ENCODE measurements around the gene CRTC3. TPM values are rescaled to one million over a fixed set of nuclear protein-coding genes. Genes with fewer than 3 reads are reported as not detected.
A peak's percentile ranks its signal among the peaks of the same experiment; 100 is the strongest.
"Not testable (repeated sequence)": the region's sequence is repeated elsewhere in the genome, so short reads cannot be mapped to it uniquely, and the experiment has no call there.

Gene CRTC3
- total RNA-seq, 2 donors from 2014 or later = 73.2 to 77.3 TPM

- Mint-ChIP-seq H3K36me3 (ENCODE audit: insufficient read depth in 2 of 2) (peaks cover 7 to 29% of the 10 kb centered on the region in 2 donors), H3K4me1 (ENCODE audit: low read depth) (peaks cover 6% of the 10 kb centered on the region), H3K9me3 (no peaks in the 10 kb centered on the region), H3K27me3 (ENCODE audit: low read depth) (no peaks in the 10 kb centered on the region), H3K27ac (no peak overlapping the region), H3K4me3 (no peak overlapping the region)
- DNase-seq (no peak), ATAC-seq (replicated peaks in 1 of 2) (no peak)
These were observed 99.5 kb downstream of the CRTC3 start for GRCh38 chr15:90629217-90629616.

DNA sequence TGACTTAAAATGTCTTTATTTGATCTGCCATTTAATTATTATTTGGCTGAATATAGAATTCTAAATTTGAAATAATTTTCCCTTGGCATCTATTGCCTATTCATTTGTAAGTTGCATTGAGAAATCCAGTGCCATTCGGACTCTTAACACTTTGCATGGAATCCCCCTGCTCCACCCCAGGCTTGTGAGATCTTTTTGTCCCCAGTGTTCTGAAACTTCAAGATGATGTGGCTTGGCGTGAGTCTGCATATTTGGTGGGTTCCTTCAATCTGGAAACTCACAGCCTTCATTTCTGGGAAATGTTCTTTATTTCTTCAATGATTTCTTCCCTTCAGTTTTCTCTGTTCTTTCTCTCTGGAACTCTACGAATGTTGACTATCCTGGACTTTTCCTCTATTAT, 103.6 kb downstream of the CRTC3 start:
- Mint-ChIP-seq H3K4me3 (no peak overlapping the region), H3K27ac (peak overlapping the region; percentile 4), H3K9me3 (no peaks in the 10 kb centered on the region), H3K4me1 (ENCODE audit: low read depth) (peaks cover 6% of the 10 kb centered on the region), H3K36me3 (ENCODE audit: insufficient read depth in 2 of 2) (peaks cover 9 to 46% of the 10 kb centered on the region in 2 donors), H3K27me3 (ENCODE audit: low read depth) (no peaks in the 10 kb centered on the region)
- ATAC-seq (replicated peaks in 1 of 2) = no peak
- DNase-seq = no peak

GRCh38 chr15:90636993-90637392, 107.3 kb downstream of the CRTC3 start:
- ATAC-seq (replicated peaks in 1 of 2); H3K4me1 Mint-ChIP-seq (ENCODE audit: low read depth); H3K4me3 Mint-ChIP-seq; H3K9me3 Mint-ChIP-seq; H3K27ac Mint-ChIP-seq; DNase-seq; H3K27me3 Mint-ChIP-seq (ENCODE audit: low read depth): not testable (repeated sequence)
- H3K36me3 Mint-ChIP-seq (ENCODE audit: insufficient read depth in 2 of 2) = peaks cover 5 to 35% of the 10 kb centered on the region in 2 donors

GRCh38 chr15:90637693-90638092, 108.0 kb downstream of the CRTC3 start:
- DNase-seq (no peak), ATAC-seq (replicated peaks in 1 of 2) (no peak)
- Mint-ChIP-seq H3K27me3 (ENCODE audit: low read depth) (no peaks in the 10 kb centered on the region), H3K4me3 (no peak overlapping the region), H3K9me3 (no peaks in the 10 kb centered on the region), H3K36me3 (ENCODE audit: insufficient read depth in 2 of 2) (peaks cover 7 to 40% of the 10 kb centered on the region in 2 donors), H3K27ac (no peak overlapping the region), H3K4me1 (ENCODE audit: low read depth) (peaks cover 6% of the 10 kb centered on the region)

DNA sequence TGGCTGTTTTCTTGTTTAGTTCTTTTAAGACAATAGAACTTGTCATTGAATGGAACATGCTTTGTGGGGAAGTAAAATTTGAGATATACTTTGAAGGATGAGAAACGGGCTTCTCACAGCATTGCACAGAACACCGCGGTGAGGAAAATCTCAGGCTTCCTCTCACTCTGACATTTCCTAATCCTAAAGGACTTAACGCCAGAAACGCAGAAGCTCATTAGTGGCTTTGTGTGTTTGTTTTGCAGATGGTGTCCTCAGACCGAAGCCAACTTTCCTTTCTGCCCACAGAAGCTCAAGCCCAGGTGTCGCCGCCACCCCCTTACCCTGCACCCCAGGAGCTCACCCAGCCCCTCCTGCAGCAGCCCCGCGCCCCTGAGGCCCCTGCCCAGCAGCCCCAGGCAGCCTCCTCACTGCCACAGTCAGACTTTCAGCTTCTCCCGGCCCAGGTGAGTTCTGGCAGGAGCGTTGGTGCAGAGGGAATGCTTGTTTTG, 108.5 kb downstream of the CRTC3 start:
- DNase-seq (no peak), ATAC-seq (replicated peaks in 1 of 2) (no peak)
- Mint-ChIP-seq H3K4me1 (ENCODE audit: low read depth) (peaks cover 6% of the 10 kb centered on the region), H3K9me3 (no peaks in the 10 kb centered on the region), H3K27ac (no peak overlapping the region), H3K27me3 (ENCODE audit: low read depth) (no peaks in the 10 kb centered on the region), H3K4me3 (no peak overlapping the region), H3K36me3 (ENCODE audit: insufficient read depth in 2 of 2) (peaks cover 7 to 40% of the 10 kb centered on the region in 2 donors)

- no peaks in the 10 kb centered on the region for H3K27me3 Mint-ChIP-seq (ENCODE audit: low read depth)
- H3K9me3 Mint-ChIP-seq = no peaks in the 10 kb centered on the region
- ATAC-seq (replicated peaks in 1 of 2) = no peak
- H3K4me1 Mint-ChIP-seq (ENCODE audit: low read depth) = peaks cover 2% of the 10 kb centered on the region
- H3K36me3 Mint-ChIP-seq (ENCODE audit: insufficient read depth in 2 of 2) = peaks cover 4 to 37% of the 10 kb centered on the region in 2 donors
- no peak for DNase-seq
- no peak overlapping the region for H3K4me3 Mint-ChIP-seq
- H3K27ac Mint-ChIP-seq = no peak overlapping the region
These were observed 109.2 kb downstream of the CRTC3 start for GRCh38 chr15:90638963-90639362.

- Mint-ChIP-seq H3K27me3 (ENCODE audit: low read depth) (no peaks in the 10 kb centered on the region), H3K36me3 (ENCODE audit: insufficient read depth in 2 of 2) (peaks cover 2 to 23% of the 10 kb centered on the region in 2 donors), H3K27ac (no peak overlapping the region), H3K4me3 (no peak overlapping the region), H3K4me1 (ENCODE audit: low read depth) (peaks cover 4% of the 10 kb centered on the region), H3K9me3 (no peaks in the 10 kb centered on the region)
- ATAC-seq (replicated peaks in 1 of 2) (no peak), DNase-seq (no peak)
These were observed 111.1 kb downstream of the CRTC3 start for GRCh38 chr15:90640862-90641261.

- Mint-ChIP-seq H3K4me3 (no peak overlapping the region), H3K9me3 (no peaks in the 10 kb centered on the region), H3K27me3 (ENCODE audit: low read depth) (no peaks in the 10 kb centered on the region), H3K27ac (no peak overlapping the region), H3K36me3 (ENCODE audit: insufficient read depth in 2 of 2) (peaks cover 2 to 21% of the 10 kb centered on the region in 2 donors), H3K4me1 (ENCODE audit: low read depth) (peaks cover 4% of the 10 kb centered on the region)
- no peak for DNase-seq
- no peak for ATAC-seq (replicated peaks in 1 of 2)
These were observed 112.1 kb downstream of the CRTC3 start for GRCh38 chr15:90641581-90642463.

DNA sequence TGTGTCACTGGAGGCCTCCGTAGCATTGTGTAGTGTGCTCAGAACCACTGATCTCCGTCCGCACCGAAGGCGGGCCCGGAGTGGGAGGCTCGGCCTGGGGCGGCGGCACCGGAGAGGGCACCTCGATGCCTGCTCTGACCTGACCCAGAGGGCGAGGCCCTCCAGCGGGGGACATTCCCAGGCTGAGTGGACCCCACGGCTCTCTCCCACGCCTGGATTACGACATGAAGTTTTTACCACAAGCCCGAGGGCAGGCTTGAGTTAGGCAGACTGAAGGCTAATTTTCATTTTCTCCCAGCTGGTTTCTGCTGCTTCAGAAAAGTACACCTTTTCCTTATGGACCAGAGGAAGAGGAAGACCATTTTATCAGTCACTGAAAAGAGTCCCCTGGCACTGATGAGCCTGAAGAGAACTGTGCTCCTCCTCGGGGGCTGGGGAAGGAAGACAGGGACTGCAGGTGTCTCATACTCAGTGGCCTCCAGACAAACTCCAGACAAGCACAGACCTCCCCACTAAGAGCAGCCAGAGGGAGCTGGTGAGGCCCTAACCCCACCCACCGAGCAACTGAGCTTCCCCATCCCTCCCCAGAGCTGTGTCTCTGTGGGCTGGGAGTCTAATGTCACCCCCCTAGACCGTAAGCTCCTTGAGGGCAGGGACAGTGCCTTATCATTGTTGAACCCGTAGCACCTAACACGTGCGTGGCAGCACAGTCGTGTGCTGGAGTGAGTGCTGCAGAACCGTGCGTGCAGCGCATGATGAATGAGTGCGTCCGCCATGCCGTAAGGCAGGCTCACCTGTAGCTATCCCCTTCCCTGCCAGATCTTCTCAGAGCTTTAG, 113.0 kb downstream of the CRTC3 start:
- no peaks in the 10 kb centered on the region for H3K9me3 Mint-ChIP-seq
- H3K27me3 Mint-ChIP-seq (ENCODE audit: low read depth) = no peaks in the 10 kb centered on the region
- peaks cover 5% of the 10 kb centered on the region for H3K4me1 Mint-ChIP-seq (ENCODE audit: low read depth)
- no peak overlapping the region for H3K27ac Mint-ChIP-seq
- ATAC-seq (replicated peaks in 1 of 2) = peak in 1 of 2 donors; percentile 20
- H3K4me3 Mint-ChIP-seq = no peak overlapping the region
- peaks cover 2 to 21% of the 10 kb centered on the region in 2 donors for H3K36me3 Mint-ChIP-seq (ENCODE audit: insufficient read depth in 2 of 2)
- DNase-seq = no peak

DNA sequence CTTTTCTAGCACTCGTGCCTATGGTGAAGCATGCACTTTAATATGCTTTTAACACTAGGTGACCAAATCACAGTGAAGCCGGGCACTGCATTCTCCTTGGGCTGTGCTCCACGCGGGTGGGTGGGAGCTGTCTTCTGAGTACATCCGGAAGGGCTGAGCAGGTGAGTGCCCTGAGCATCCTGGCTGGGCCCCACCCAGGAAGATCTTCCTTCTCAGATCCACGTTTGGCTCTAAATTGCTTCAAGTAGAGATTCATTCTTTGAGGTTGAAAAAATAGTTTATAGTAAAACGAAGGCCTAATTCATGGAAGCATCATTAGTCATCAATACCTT, 113.5 kb downstream of the CRTC3 start:
- Mint-ChIP-seq H3K4me3 (no peak overlapping the region), H3K4me1 (ENCODE audit: low read depth) (peaks cover 11% of the 10 kb centered on the region), H3K9me3 (no peaks in the 10 kb centered on the region), H3K27me3 (ENCODE audit: low read depth) (no peaks in the 10 kb centered on the region), H3K36me3 (ENCODE audit: insufficient read depth in 2 of 2) (peaks cover 2 to 17% of the 10 kb centered on the region in 2 donors), H3K27ac (no peak overlapping the region)
- no peak for ATAC-seq (replicated peaks in 1 of 2)
- no peak for DNase-seq

DNA sequence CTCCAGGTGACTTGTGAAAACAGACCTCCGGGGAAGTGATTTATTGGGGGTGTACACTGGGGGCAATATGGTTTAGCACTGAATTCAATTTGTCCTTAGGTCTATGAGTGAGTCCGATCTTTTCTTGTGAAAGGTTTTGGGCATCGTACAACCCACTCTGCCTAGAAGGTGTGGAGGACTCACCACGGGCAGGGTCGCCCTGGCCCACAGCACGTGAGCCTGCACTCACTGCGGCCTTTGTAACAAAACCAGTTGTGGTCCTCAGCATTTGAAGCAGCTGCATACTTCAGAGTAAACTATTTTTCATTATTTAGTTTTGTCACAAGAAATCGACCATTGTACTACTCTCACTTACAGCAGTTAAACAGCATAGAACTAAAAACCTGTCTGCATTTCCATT, 114.8 kb downstream of the CRTC3 start:
- Mint-ChIP-seq H3K27me3 (ENCODE audit: low read depth) (no peaks in the 10 kb centered on the region), H3K27ac (no peak overlapping the region), H3K4me1 (ENCODE audit: low read depth) (peaks cover 23% of the 10 kb centered on the region), H3K36me3 (ENCODE audit: insufficient read depth in 2 of 2) (peaks cover 2 to 17% of the 10 kb centered on the region in 2 donors), H3K9me3 (no peaks in the 10 kb centered on the region), H3K4me3 (no peak overlapping the region)
- DNase-seq (no peak), ATAC-seq (replicated peaks in 1 of 2) (no peak)

DNA sequence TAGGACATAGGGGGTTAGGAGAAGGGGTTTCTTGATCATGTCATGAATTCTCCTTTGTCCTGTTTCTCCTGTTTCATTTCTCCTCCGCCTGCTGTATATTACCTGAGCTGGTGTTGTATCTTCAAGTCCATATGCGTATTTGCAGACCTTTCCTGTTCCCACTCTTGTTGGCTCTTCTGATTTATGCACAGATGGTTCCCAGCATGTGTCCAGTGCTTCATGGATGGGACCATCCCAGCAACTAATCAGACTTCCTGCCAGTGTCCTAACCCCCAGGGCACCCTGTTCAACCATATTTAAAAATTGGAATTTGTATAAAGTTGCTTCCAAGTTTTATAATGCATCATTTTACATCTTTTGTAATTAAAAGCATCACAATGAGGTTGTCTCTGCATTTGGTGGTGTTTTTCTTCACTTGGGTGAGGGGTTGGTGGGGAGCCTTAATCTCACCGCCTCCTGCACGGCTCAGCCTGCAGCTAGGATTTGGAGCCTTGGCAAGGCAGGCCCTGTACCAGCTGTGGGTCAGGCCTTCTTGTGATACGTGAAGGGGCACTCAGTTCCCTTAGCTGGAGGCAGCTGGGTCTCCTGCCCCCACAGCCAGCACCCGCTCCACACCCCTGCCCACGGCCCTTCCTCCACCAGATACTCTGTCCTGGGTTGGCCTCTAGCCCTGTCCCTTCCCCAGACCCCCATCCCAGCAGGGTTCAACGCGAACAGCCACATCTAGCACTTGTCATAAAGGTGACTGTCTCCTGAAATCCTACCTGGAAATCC, 115.4 kb downstream of the CRTC3 start:
- H3K4me1 Mint-ChIP-seq (ENCODE audit: low read depth) = peaks cover 29% of the 10 kb centered on the region
- no peaks in the 10 kb centered on the region for H3K9me3 Mint-ChIP-seq
- no peak overlapping the region for H3K4me3 Mint-ChIP-seq
- no peaks in the 10 kb centered on the region for H3K27me3 Mint-ChIP-seq (ENCODE audit: low read depth)
- DNase-seq (no peak), ATAC-seq (replicated peaks in 1 of 2) (no peak)
- H3K36me3 Mint-ChIP-seq (ENCODE audit: insufficient read depth in 2 of 2) = peaks cover 2 to 17% of the 10 kb centered on the region in 2 donors
- no peak overlapping the region for H3K27ac Mint-ChIP-seq
